HEK293T (cell line): Measurements from ENCODE around the gene RELCH.

Experiments
- ARNT ChIP-seq: fragments of 450-650 bp; IDR thresholded peaks from 2 replicates; pipeline ENCODE4 v1.6.1; 2017; ENCODE audit warnings: mild to moderate bottlenecking
- BHLHE40 ChIP-seq: fragments of 450-650 bp; IDR thresholded peaks from 2 replicates; pipeline ENCODE4 v1.6.1; 2016; ENCODE audit warnings: mild to moderate bottlenecking, moderate library complexity, borderline replicate concordance
- ELF4 ChIP-seq: fragments of 450-650 bp; IDR thresholded peaks from 2 replicates; pipeline ENCODE4 v1.6.1; 2017; ENCODE audit warnings: antibody characterized with exemption
- FOXA1 ChIP-seq: fragments of 450-650 bp; IDR thresholded peaks from 2 replicates; pipeline ENCODE4 v1.6.1; 2016; ENCODE audit warnings: mild to moderate bottlenecking
- FOXK2 ChIP-seq: fragments of 450-650 bp; IDR thresholded peaks from 2 replicates; pipeline ENCODE4 v1.6.1; 2016; ENCODE audit warnings: mild to moderate bottlenecking
- FOXM1 ChIP-seq: fragments of 450-650 bp; IDR thresholded peaks from 2 replicates; pipeline ENCODE4 v1.6.1; 2017; ENCODE audit warnings: mild to moderate bottlenecking, borderline replicate concordance
- L3MBTL2 ChIP-seq: fragments of 450-650 bp; conservative IDR thresholded peaks from 2 replicates; pipeline ENCODE4 v1.6.1; 2016; ENCODE audit warnings: mild to moderate bottlenecking
- NFRKB ChIP-seq: fragments of 450-650 bp; IDR thresholded peaks from 2 replicates; pipeline ENCODE4 v1.6.1; 2016; ENCODE audit warnings: mild to moderate bottlenecking, moderate library complexity
- SP1 ChIP-seq: fragments of 450-650 bp; IDR thresholded peaks from 2 replicates; pipeline ENCODE4 v1.6.1; 2017
- SUZ12 ChIP-seq: fragments of 450-650 bp; IDR thresholded peaks from 2 replicates; pipeline ENCODE4 v1.6.1; 2016; ENCODE audit warnings: mild to moderate bottlenecking

GRCh38 chr18:62152844-62153243 lies 34.2 kb upstream of the RELCH start:
- TF ChIP-seq SUZ12 (no peak), ARNT (no peak), BHLHE40 (no peak), ELF4 (no peak), SP1 (no peak), FOXM1 (no peak), FOXK2 (no peak), L3MBTL2 (no peak), NFRKB (no peak), FOXA1 (no peak)
